GM12873 (cell line): Measurements from ENCODE around the gene ZNF710.

Source experiments
- TF ChIP-seq, protein P1 (sequence below): IDR thresholded peaks from 2 replicates; pipeline ENCODE4 v1.5.1; 2012; ENCODE audit warnings: low read depth, mild to moderate bottlenecking, moderate library complexity, low read length, control low read depth; ENCODE audit not compliant: insufficient read depth; ENCODE audit errors: missing control alignments

The ZNF710 gene

DNA sequence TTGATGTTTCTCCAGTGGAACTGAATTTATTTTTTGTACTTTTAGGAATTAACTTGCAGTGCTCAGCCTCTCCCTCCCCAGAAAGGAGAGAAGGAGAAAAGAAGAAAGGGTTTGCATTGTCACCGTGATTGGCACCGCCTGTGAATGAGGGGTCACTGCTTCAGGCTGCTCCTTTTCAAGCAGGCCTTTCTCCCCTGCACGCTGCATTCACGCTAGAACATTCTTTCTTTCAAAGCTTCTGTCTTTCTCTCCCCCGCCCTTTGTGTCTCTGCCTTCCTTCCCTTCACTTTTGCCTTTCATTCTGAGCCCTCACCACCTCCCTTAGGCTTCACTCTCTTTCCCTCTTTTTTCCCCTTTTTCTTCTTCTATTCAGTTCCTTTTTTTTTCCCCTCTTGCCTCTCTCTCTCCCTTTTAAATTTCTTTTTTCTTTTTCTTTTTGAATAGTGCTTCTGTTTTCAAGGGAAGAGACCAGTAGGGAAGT, 42.4 kb downstream of the ZNF710 start:
- TF ChIP-seq, protein P1, sequence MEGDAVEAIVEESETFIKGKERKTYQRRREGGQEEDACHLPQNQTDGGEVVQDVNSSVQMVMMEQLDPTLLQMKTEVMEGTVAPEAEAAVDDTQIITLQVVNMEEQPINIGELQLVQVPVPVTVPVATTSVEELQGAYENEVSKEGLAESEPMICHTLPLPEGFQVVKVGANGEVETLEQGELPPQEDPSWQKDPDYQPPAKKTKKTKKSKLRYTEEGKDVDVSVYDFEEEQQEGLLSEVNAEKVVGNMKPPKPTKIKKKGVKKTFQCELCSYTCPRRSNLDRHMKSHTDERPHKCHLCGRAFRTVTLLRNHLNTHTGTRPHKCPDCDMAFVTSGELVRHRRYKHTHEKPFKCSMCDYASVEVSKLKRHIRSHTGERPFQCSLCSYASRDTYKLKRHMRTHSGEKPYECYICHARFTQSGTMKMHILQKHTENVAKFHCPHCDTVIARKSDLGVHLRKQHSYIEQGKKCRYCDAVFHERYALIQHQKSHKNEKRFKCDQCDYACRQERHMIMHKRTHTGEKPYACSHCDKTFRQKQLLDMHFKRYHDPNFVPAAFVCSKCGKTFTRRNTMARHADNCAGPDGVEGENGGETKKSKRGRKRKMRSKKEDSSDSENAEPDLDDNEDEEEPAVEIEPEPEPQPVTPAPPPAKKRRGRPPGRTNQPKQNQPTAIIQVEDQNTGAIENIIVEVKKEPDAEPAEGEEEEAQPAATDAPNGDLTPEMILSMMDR, result no peak

DNA sequence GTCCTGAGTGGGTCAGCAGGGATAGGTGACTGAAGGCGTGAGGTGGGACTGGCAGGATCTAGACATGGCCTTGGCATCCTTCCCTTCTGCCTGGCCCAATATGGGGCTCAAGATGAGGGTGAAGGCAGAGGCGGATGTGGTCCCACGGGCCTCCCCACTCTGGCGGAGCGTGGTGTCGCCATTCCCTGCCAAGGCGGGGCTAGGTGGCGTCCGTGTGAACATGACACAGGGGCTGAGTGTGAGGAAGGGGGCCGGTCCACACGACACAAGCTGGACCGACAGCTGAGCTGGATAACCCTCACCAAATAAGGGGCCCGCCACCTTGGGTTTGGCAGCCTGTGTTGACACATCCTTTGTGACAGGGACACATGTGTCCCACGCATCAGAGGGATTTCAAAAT, 43.1 kb downstream of the ZNF710 start:
- TF ChIP-seq, protein P1, result no peak

DNA sequence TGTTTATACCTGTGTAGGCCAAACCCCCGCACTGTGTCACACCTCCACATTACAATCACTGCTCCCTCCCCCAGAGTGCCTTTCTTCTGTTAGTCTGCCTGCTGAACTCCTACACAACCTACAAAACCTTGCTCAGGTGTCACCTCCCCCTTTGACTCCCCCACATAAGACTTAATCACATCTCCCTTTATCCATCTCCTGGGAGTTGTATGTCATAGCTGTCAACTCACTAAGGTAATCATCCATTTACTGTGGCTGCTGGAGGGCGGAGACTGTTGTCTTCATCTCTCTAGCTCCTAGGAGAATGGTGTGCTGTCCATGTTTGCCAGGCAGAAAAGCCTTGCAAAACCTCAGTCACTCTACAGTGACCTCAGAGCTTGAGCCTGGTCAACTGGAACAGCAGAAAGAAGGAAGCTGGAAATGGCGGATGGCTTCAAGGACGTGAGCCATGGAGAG, 43.8 kb downstream of the ZNF710 start:
- TF ChIP-seq, protein P1, result no peak

DNA sequence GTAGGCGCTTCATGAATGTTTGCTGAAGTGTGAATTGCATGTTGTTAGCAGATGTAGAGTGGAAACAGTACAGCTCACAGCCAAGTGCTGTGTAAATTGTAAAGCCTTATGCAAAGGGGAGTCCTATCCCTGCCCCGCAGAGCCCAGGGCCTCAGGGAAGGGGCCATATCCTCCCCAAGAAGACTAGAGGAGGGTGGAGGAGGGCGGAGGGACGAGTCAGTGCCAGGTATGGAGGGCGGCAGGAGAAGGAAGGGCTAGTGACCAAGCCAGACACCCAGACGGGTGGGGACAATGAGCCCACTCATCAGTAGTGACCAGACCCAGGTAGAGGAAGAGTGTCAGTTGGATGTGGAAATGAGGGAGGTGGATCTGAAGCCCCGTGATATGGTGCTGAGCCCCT, 45.2 kb downstream of the ZNF710 start:
- TF ChIP-seq, protein P1, result no peak

DNA sequence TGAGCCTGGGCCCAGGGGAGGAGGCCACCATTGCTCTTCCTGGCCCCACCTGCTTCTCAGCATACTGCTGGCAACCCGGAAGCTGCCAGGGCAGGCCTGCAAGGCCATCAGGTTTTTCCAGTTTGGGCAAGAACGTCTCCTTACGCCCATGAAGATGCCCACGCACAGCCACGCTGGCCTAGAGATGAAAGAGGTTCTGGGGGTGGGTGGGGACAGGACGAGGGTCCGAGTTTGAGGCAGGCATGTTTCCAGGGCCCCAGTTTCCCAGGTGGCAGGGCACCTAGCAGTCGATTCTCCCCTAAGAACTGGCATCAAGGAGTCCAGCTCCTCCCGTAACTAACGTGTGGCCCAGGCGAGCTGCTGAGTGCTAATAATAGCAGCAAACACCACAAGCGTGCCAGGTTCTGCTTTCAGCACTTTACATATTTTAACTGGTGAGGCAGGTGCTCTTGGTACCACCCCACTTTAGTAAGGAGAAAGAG, 45.8 kb downstream of the ZNF710 start:
- TF ChIP-seq, protein P1, result no peak

DNA sequence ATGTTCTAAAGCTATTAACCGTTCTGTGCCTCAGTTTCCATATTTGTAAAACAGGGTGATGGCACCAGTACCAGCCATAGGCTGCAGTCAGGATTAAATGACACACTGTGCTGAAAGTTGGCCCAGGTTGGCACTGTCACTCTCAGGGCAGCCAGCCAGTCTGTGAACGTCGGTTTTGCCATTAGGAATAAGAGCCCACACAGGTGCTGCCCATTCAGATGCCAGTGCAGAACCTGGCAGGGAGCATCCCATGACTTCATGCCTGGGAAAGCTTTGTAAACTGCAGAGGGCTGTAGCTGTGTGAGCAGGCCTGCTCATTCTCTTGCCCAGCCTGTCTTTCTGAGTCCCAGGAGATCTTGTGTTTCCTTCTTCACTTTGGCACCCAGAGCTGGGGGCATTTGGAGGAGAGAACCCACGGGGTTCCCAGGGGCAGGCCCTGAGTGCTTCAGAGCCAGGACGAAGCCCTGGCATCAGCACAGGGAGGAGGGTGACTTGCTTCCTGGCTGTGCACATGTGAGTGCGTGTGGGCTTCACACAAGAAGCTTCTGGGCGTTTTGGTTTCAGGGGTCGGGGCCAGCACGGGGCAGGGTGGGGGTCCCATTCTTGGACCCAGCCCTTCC, 46.9 kb downstream of the ZNF710 start:
- TF ChIP-seq, protein P1, result no peak

DNA sequence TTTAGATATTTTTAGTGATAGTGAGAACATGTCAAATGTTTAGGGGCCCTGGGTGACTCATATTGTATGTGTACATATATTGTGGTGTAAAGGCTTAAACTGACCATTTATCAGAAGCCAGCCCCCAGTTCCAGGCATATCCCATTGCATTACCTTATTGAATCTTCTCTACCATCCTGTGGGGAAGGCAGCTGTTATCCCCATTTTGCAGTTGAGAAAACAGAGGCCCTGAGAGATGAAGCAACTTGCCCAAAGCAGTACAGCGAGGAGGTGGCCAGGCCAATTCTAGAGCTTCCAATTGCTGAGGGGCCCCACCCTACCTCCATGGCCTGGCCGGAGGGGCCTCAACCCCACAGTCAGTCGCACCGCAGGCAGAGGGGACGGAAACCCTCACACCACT, 47.9 kb downstream of the ZNF710 start:
- TF ChIP-seq, protein P1, result no peak
